SK-N-SH treated with all-trans-retinoic acid at 6 μM for 48 hours (cell line): Measurements from ENCODE around the gene AATF.

Experiments
- ATAC-seq: fragments of 200-7000 bp; cut with Tn5 transposase; 3 replicates; pipeline ENCODE4 v1.9.1; 2020; ENCODE audit warnings: mild to moderate bottlenecking, moderate library complexity
- ARNTL ChIP-seq: fragments of 450-650 bp; formaldehyde crosslinking; IDR thresholded peaks from 2 replicates; pipeline ENCODE4 v1.5.0; 2020; ENCODE audit warnings: low read depth, mild to moderate bottlenecking, moderate library complexity, borderline replicate concordance
- BACH2 ChIP-seq: fragments of 250-450 bp; sonication (Bioruptor Pico); IDR thresholded peaks from 2 replicates; pipeline ENCODE4 v1.9.0; 2021; ENCODE audit warnings: mild to moderate bottlenecking, borderline replicate concordance
- CSDC2 ChIP-seq: fragments of 250-450 bp; sonication (Bioruptor Pico); IDR thresholded peaks from 2 replicates; pipeline ENCODE4 v1.5.0; 2020; ENCODE audit warnings: mild to moderate bottlenecking, moderate library complexity
- ESRRG ChIP-seq: fragments of 250-450 bp; sonication (Bioruptor Pico); IDR thresholded peaks from 2 replicates; pipeline ENCODE4 v1.6.1; 2021; ENCODE audit warnings: mild to moderate bottlenecking
- GLIS3 ChIP-seq: fragments of 250-450 bp; sonication (Bioruptor Pico); IDR thresholded peaks from 2 replicates; pipeline ENCODE4 v1.5.0; 2020; ENCODE audit warnings: mild to moderate bottlenecking, moderate library complexity
- ISL1 ChIP-seq: fragments of 250-450 bp; sonication (Bioruptor Pico); IDR thresholded peaks from 2 replicates; pipeline ENCODE4 v2.1.2; 2022; ENCODE audit warnings: mild to moderate bottlenecking, moderate library complexity
- OSR1 ChIP-seq: fragments of 250-450 bp; sonication (Bioruptor Pico); IDR thresholded peaks from 2 replicates; pipeline ENCODE4 v1.8.0; 2022; ENCODE audit warnings: moderate library complexity, mild to moderate bottlenecking, inconsistent platforms
- PPARA ChIP-seq: fragments of 250-450 bp; sonication (Bioruptor Pico); IDR thresholded peaks from 2 replicates; pipeline ENCODE4 v1.5.0; 2020; ENCODE audit warnings: mild to moderate bottlenecking, borderline replicate concordance
- SNAI2 ChIP-seq: fragments of 250-450 bp; sonication (Bioruptor Pico); IDR thresholded peaks from 2 replicates; pipeline ENCODE4 v1.5.0; 2020; ENCODE audit warnings: mild to moderate bottlenecking, moderate library complexity
- TCF4 ChIP-seq: fragments of 250-450 bp; sonication (Bioruptor Pico); IDR thresholded peaks from 2 replicates; pipeline ENCODE4 v1.8.0; 2021; ENCODE audit warnings: mild to moderate bottlenecking, moderate library complexity, borderline replicate concordance
- TOX ChIP-seq: fragments of 250-450 bp; sonication (Bioruptor Pico); IDR thresholded peaks from 2 replicates; pipeline ENCODE4 v1.8.0; 2021; ENCODE audit warnings: mild to moderate bottlenecking, moderate library complexity, borderline replicate concordance
- ZC3H10 ChIP-seq: fragments of 250-450 bp; sonication (Bioruptor Pico); IDR thresholded peaks from 2 replicates; pipeline ENCODE4 v1.5.1; 2021; ENCODE audit warnings: mild to moderate bottlenecking, moderate library complexity
- ZFP3 ChIP-seq: fragments of 250-450 bp; sonication (Bioruptor Pico); IDR thresholded peaks from 2 replicates; pipeline ENCODE4 v1.5.0; 2020; ENCODE audit warnings: mild to moderate bottlenecking, moderate library complexity
- ZFP30 ChIP-seq: fragments of 450-650 bp; formaldehyde crosslinking; IDR thresholded peaks from 2 replicates; pipeline ENCODE4 v1.5.0; 2022; ENCODE audit warnings: mild to moderate bottlenecking, moderate library complexity
- ZNF565 ChIP-seq: fragments of 450-650 bp; formaldehyde crosslinking; conservative IDR thresholded peaks from 2 replicates; pipeline ENCODE4 v1.5.0; 2020; ENCODE audit warnings: low read depth, mild to moderate bottlenecking, moderate library complexity
- ZNF70 ChIP-seq: fragments of 450-650 bp; formaldehyde crosslinking; IDR thresholded peaks from 2 replicates; pipeline ENCODE4 v1.5.0; 2020; ENCODE audit warnings: mild to moderate bottlenecking, moderate library complexity
- ZNF8 ChIP-seq: fragments of 450-650 bp; formaldehyde crosslinking; IDR thresholded peaks from 2 replicates; pipeline ENCODE4 v1.5.0; 2020; ENCODE audit warnings: mild to moderate bottlenecking, moderate library complexity
- TF ChIP-seq, protein P1 (sequence below): fragments of 250-450 bp; sonication (Bioruptor Pico); IDR thresholded peaks from 2 replicates; pipeline ENCODE4 v1.5.1; 2021; ENCODE audit warnings: mild to moderate bottlenecking, moderate library complexity
- TF ChIP-seq, protein P2 (sequence below): fragments of 250-450 bp; sonication (Bioruptor Pico); IDR thresholded peaks from 2 replicates; pipeline ENCODE4 v1.5.0; 2020; ENCODE audit warnings: mild to moderate bottlenecking, moderate library complexity
- TF ChIP-seq, protein P3 (sequence below): fragments of 250-450 bp; sonication (Bioruptor Pico); IDR thresholded peaks from 2 replicates; pipeline ENCODE4 v1.8.0; 2020; ENCODE audit warnings: mild to moderate bottlenecking, moderate library complexity, borderline replicate concordance
- TF ChIP-seq, protein P4 (sequence below): fragments of 250-450 bp; sonication (Bioruptor Pico); IDR thresholded peaks from 2 replicates; pipeline ENCODE4 v1.8.0; 2021; ENCODE audit warnings: low read depth, mild to moderate bottlenecking, moderate library complexity, borderline replicate concordance
- TF ChIP-seq, protein P5 (sequence below): fragments of 250-450 bp; sonication (Bioruptor Pico); IDR thresholded peaks from 2 replicates; pipeline ENCODE4 v1.5.1; 2020; ENCODE audit warnings: low read depth, mild to moderate bottlenecking, moderate library complexity

AATF gene

DNA sequence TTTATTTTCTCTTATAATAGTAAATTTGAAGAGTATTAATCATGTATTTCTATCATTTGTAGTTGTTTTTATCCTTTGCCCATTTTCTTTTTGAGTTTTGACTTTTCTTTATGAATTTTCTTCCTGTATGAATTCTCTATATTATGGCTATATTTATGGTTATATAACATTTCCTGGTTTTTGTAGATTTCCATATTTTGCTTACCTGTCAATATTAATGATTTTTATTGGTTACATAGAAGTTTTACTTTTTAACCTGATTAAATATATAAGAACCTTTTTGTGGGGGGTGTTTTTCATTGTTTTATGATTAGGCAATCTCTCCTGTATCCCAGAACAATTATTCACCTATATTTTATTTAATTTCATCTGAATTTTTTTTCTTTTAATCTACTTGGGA is 93.2 kb downstream of the AATF start:
- TF ChIP-seq, protein P1, sequence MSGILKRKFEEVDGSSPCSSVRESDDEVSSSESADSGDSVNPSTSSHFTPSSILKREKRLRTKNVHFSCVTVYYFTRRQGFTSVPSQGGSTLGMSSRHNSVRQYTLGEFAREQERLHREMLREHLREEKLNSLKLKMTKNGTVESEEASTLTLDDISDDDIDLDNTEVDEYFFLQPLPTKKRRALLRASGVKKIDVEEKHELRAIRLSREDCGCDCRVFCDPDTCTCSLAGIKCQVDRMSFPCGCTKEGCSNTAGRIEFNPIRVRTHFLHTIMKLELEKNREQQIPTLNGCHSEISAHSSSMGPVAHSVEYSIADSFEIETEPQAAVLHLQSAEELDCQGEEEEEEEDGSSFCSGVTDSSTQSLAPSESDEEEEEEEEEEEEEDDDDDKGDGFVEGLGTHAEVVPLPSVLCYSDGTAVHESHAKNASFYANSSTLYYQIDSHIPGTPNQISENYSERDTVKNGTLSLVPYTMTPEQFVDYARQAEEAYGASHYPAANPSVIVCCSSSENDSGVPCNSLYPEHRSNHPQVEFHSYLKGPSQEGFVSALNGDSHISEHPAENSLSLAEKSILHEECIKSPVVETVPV (CRISPR knock-in tag), result no peak
- TF ChIP-seq ESRRG (CRISPR knock-in tag) (no peak), BACH2 (CRISPR knock-in tag) (no peak), ZC3H10 (CRISPR knock-in tag) (no peak), PPARA (CRISPR knock-in tag) (no peak), ISL1 (CRISPR knock-in tag) (no peak), ZFP3 (CRISPR knock-in tag) (no peak), TCF4 (no peak), ZNF8 (CRISPR knock-in tag) (no peak), CSDC2 (CRISPR knock-in tag) (no peak), ZNF70 (CRISPR knock-in tag) (no peak), OSR1 (CRISPR knock-in tag) (no peak)
- TF ChIP-seq, protein P2, sequence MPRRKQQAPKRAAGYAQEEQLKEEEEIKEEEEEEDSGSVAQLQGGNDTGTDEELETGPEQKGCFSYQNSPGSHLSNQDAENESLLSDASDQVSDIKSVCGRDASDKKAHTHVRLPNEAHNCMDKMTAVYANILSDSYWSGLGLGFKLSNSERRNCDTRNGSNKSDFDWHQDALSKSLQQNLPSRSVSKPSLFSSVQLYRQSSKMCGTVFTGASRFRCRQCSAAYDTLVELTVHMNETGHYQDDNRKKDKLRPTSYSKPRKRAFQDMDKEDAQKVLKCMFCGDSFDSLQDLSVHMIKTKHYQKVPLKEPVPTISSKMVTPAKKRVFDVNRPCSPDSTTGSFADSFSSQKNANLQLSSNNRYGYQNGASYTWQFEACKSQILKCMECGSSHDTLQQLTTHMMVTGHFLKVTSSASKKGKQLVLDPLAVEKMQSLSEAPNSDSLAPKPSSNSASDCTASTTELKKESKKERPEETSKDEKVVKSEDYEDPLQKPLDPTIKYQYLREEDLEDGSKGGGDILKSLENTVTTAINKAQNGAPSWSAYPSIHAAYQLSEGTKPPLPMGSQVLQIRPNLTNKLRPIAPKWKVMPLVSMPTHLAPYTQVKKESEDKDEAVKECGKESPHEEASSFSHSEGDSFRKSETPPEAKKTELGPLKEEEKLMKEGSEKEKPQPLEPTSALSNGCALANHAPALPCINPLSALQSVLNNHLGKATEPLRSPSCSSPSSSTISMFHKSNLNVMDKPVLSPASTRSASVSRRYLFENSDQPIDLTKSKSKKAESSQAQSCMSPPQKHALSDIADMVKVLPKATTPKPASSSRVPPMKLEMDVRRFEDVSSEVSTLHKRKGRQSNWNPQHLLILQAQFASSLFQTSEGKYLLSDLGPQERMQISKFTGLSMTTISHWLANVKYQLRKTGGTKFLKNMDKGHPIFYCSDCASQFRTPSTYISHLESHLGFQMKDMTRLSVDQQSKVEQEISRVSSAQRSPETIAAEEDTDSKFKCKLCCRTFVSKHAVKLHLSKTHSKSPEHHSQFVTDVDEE, result no peak
- TF ChIP-seq, protein P3, sequence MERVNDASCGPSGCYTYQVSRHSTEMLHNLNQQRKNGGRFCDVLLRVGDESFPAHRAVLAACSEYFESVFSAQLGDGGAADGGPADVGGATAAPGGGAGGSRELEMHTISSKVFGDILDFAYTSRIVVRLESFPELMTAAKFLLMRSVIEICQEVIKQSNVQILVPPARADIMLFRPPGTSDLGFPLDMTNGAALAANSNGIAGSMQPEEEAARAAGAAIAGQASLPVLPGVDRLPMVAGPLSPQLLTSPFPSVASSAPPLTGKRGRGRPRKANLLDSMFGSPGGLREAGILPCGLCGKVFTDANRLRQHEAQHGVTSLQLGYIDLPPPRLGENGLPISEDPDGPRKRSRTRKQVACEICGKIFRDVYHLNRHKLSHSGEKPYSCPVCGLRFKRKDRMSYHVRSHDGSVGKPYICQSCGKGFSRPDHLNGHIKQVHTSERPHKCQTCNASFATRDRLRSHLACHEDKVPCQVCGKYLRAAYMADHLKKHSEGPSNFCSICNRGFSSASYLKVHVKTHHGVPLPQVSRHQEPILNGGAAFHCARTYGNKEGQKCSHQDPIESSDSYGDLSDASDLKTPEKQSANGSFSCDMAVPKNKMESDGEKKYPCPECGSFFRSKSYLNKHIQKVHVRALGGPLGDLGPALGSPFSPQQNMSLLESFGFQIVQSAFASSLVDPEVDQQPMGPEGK (CRISPR knock-in tag), result no peak
- TF ChIP-seq, protein P4, sequence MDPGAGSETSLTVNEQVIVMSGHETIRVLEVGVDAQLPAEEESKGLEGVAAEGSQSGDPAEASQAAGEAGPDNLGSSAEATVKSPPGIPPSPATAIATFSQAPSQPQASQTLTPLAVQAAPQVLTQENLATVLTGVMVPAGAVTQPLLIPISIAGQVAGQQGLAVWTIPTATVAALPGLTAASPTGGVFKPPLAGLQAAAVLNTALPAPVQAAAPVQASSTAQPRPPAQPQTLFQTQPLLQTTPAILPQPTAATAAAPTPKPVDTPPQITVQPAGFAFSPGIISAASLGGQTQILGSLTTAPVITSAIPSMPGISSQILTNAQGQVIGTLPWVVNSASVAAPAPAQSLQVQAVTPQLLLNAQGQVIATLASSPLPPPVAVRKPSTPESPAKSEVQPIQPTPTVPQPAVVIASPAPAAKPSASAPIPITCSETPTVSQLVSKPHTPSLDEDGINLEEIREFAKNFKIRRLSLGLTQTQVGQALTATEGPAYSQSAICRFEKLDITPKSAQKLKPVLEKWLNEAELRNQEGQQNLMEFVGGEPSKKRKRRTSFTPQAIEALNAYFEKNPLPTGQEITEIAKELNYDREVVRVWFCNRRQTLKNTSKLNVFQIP (CRISPR knock-in tag), result no peak
- ATAC-seq, result no peak

DNA sequence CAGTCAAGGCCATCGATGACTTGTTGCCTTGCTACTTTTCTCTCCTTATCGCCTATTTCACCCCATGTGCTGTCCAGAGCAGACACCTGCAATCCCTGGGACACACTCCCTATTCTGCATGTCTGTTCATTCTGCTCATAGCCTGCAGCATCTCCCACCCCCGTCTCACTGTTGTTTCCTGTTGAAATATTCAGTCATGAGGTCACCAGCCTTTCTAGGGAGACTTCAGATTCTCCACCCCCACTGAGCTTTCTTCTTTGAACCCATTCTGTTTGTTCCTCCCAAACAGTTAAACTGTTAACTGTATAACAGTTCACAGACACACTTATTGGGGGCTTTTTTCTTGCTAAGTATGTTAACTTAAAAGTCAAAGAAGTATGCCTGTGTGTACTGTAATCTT is 94.4 kb downstream of the AATF start:
- TF ChIP-seq GLIS3 (CRISPR knock-in tag) (no peak), ZNF70 (CRISPR knock-in tag) (no peak), ZC3H10 (CRISPR knock-in tag) (no peak), OSR1 (CRISPR knock-in tag) (no peak), TCF4 (no peak), TOX (no peak), ISL1 (CRISPR knock-in tag) (no peak)
- TF ChIP-seq, protein P3 (CRISPR knock-in tag), result no peak
- TF ChIP-seq, protein P1 (CRISPR knock-in tag), result no peak
- ATAC-seq, result no peak

DNA sequence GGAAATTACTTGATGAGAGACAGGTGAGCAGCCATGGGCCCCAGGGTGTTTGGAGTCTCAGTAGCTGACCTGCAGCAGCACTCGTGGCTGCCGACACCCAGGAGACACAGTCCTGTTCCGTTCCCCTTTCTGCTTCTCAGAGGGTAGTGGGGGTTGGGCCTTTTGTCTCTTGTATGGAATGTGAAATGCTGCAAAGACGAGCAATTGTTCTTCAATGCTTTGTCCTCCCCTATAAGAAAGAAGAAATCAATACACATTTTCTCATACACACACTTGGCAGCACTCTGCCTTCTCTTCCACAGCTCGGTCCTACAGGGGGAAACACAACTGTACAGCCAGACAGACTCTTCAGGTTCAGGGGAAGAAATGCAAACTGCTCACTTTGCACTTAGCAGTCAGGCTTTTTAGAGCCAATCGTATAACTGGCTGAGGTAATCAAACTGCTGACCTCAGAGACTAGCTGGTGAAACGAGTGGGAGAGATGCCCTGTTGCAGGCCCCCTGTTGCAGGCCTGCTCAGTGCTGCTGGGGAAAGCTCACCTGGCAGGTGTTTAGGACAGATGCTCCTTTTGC is 96.7 kb downstream of the AATF start:
- TF ChIP-seq ARNTL (CRISPR knock-in tag) (no peak), ZFP30 (CRISPR knock-in tag) (no peak), SNAI2 (no peak), ZNF565 (no peak), ZC3H10 (CRISPR knock-in tag) (no peak), TOX (no peak), PPARA (CRISPR knock-in tag) (no peak)
- TF ChIP-seq, protein P5, sequence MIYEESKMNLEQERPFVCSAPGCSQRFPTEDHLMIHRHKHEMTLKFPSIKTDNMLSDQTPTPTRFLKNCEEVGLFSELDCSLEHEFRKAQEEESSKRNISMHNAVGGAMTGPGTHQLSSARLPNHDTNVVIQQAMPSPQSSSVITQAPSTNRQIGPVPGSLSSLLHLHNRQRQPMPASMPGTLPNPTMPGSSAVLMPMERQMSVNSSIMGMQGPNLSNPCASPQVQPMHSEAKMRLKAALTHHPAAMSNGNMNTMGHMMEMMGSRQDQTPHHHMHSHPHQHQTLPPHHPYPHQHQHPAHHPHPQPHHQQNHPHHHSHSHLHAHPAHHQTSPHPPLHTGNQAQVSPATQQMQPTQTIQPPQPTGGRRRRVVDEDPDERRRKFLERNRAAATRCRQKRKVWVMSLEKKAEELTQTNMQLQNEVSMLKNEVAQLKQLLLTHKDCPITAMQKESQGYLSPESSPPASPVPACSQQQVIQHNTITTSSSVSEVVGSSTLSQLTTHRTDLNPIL (CRISPR knock-in tag), result no peak
- TF ChIP-seq, protein P1 (CRISPR knock-in tag), result no peak
- TF ChIP-seq, all 23 proteins: peak for 0
- no peak for ATAC-seq
